HG03558 (cell line): Measurements from ENCODE around the gene SNRK.

Experiments
- ATAC-seq: cut with Tn5 transposase; IDR thresholded peaks from one replicate; pipeline ENCODE4 v1.9.1; 2021; ENCODE audit warnings: moderate number of reproducible peaks; ENCODE audit not compliant: unreplicated experiment; ENCODE audit errors: extremely low read depth

Gene SNRK

DNA sequence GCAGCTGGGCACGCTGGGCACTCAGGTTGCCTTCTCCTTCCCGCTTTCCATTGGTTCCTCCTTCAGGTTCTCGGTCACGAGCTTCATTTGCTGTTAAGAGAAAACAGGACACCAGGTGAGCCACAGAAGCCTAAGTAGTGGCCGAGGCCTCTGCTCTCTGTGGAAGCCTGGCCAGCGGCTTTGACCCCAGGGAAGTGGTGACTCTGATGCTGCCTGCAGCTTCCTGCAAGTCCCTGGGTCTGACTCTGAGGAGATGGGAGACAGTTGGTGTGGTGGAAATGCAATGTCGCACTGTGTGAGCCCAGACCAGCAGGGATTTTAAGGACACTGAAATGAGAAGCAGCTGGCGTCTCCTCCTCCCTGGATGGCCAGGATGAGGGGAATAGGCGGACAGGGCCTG lies 80.5 kb downstream of the SNRK start:
- ATAC-seq: no peak

DNA sequence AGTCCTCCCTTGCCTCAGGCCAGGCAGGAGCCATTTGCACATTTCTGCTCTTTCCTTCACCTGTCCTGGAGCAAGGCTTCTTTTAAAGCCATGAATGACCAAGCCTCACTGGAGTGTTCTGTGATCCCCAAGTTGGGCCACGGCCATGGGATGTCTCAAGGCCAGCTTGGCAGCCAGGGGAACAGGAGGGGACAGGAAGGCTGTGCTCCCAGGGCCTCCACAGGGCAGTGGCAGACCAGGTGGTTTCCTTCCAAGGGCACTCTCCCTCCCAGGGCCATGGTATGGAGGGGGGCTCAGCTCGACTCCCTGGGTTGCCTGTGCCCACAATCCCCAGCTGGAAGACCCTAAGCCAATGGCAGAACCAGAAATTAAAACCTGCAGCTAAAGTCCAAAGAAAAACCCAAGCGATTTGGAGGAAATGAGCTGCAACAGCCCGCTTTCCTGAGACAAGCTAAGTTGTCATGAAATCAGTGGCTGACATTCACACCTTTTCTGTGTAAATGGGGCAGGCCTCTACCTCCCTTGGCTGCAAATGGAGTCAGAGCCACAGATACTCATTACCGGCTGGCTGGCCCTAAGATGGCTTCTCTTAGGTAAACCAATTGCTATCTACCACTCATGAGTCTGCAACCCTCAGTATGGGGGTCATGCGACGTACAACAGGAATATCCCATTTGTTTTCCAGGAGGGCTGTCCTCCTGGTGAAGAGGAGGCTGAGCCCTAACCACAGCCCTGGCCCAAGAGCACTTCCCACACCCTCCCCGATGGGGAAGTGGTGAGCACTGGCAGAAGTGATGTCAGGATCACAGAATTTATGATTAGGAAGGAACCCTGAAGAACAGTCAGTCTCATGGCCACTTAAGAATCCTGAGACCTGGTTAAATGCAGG lies 83.3 kb downstream of the SNRK start:
- ATAC-seq: no peak

DNA sequence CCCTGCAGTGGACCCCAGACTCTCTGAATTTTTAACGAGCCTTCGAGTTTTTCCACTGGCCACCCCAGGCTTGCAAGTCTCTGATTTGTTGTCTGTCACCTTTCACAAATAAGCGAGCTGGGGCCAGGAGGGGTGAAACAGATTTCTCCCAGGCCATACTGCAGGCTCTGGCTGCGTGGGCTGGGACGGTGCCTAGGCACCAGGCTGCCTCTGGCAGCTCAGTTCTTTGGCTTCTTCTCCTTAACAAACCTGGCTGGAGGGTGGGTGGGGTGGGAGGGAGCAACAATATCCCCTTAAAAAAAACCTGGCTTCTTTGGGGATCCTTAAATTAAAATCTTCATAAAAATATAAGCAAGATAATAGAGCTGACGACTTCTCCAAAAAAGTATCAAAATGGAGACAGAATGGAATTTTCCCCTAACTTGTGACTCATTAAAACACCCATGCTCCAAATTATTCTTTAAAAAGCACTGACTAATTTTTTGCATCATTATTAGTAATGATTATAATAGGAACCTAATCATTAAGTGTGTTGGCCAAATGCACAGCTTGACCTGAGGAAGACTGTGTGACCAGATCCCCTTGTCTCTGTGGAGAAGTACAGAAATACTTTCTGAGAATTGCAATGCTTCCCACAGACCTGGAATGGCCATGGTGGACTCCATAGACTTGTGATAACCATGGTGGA lies 84.1 kb downstream of the SNRK start:
- ATAC-seq: no peak

DNA sequence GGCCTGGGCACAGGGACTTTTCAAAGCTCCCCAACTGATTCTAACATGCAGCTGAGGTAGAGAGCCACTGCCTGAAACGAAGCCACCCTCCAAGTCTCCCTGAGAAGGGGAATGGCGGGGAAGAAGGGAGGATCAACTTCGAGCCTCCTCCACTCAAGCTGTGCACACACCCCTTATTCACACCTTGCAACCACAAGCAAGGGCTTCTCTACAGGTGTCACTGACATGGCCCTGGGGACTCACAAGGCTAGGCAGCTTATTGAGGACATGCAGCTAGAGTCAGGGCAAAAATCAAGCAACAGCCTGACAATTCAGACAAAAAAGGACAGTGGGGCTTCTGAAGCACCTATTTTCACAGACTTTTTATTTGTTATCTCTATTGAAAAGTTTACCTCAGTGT lies 85.2 kb downstream of the SNRK start:
- ATAC-seq: no peak

DNA sequence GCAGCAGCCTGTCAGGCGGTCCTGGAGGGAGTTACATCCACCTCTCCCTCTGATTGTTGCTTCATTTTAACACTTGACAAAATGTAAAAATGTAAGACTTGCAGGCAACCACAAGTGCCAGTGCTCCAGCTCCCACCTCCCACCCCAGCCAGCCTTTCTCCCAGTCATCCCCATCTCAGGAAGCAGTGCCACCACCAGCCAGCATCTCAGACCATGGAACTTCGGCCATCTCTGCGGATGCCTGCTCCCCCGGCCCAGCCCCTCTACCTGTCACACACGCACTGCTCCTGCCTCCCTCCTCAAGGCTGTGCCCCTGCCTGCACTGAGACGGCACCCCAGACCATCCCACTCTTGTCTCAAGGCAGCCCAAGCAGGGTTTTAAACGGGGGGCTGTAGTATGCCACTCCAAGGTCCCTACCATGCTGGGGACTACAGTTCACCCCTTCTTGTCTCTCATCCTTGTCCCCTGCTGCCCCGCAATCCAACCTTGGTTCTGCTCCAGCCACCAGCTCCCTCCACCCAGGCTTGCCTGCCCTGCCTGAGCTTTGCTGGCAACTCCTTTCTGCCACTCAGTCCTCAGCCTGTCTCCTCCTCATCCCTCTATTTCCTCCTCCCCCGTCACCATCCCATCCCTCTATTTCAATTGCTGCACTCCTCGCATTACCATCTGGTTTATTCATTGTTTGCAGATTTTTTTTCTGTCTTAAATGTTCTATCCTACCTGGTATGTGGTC lies 85.8 kb downstream of the SNRK start:
- no peak for ATAC-seq

DNA sequence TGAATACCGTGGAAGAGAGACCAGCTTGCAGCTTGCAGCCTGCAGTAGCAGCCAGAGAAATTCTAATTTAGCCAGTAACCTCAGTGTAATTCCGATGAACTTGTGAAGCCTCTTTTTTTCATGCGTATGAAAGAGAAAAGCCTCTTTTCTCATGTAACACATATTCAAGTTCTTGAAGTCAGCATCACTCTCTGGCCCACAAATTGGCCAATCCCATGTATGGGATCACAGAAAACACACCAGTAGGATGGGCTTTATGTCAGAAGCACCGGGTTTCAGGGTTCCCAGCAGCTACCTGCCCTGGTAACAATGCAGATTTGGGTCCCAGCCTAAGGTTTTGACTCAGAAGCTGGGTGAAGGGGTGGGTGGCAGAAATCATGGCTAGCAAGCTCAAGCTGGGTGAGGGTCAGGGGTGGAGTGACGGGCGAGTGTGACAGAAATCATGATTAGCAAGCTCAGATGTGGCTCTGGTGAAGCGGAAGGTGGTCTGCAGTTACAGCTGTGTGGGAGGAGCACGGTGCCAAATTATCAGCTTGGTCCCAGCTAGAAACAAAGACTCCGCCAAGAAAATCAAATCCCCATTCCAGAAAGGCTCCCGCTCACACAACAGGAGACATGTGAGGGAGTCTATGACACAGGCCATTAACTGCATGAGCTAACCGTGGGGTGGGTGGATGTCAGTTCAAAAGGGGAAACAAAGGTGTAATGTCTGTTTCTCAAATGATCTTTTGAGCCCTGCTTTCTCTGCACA lies 86.6 kb downstream of the SNRK start:
- no peak for ATAC-seq

DNA sequence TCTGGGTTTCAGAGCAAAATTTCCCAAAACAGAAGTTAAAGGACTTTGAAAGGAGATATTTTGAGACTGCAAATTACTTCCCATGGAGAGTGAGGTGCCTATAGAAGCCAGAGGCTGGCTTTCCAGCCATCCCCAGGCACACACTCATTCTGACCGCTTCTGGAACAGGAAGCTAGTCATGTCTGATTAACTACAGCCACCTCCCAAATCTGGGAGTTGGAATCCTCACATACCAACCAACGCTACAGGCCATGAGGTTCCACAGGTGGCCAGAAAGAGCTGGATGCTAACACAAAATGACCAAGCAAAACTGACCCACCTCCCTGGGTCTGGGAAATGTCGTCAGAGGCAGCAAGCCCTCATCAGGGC lies 87.2 kb downstream of the SNRK start:
- no peak for ATAC-seq

DNA sequence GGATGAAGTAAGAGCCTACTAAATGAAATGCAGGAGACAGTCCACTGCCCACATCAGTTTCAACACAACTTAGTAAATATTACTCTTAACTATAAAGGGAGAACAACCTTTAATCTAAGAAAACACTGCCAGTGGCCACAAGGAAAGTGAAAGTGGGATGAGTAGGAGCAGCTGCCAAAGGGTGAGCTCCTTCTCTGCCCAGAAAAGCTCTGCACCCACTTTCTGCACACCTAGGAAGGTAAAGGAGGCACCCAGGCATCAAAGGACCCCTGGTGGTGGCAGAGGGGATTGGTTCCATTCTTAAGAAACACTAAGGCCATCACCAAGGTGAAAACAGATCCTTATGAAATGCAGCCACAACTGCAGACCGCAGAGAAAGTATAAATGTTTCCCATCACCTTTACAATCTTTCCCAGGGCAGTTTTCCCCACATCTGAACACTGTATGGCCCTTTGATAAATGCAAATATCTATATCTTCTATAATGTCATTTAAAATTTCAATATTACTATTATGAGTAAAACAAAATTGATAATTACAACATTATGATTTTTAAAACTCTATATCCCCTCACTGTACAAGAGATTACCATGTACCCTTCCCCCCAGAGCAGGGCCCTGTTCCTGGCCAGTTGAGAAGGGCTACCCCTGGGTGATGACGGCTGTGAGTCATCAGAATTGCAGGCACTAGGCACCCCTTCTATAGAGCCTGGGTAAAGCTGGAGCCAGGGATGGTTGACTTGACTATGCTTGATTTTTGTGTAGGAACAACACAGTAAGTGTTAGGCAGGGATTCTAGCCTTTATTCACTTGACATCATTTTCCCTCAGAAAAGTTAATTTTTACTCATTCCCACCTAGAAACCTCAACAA lies 92.0 kb downstream of the SNRK start:
- no peak for ATAC-seq

DNA sequence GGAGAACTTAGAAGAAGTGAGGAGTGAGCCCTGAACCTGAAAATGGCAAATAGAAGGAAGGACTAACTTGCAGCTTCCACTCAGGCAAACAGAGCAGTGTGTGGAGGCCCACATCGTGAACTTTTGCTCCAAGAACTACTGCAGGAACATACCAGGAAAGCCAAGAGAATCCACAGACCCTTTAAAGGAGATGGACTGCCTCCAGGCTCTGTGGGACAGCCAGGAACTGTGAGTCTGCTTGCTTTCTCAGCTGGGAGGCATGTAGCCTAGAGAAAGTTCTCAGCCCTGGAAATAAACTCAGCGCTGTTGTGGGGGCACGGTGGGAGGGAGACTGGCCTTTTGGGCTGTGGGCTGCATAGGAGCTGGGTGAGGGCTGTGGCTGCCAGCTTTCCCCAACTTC lies 93.0 kb downstream of the SNRK start:
- no peak for ATAC-seq

DNA sequence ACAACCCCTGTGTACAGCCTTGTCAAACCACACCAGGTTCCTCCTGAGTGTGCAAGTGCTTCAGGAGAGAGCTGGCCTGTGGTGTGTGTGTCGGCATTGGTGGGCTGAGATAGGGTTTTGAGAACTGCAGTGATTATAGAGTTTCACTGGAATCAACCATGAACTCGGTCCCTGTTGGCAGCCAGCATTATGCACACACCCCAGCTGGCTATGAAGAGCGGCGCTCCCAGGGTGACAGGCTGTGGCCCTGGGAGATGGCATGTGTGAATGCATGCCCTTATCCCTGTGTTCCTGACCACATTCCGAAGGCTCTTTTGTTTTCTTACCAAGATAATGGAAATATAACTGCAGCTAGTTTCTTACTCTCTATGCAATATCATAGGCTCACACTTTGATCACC lies 101.8 kb downstream of the SNRK start:
- no peak for ATAC-seq

DNA sequence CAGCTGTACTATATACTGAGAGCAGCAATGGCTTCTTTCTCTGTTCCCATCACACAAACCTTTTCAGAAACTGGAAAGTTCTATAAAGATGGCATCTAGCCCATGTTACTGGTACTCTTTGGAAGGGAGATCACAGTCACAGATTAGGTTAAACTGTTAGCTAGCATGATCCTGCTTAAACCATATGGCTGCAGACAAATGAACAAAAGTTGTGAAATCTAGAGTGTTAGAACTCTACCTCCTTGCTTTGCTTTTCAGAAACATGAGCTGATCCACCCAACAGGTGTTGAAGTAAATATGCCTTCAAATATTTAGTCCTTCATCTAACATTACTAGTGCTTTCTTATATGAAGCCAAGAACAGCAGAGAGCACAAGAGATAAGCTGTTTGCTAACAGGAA lies 102.6 kb downstream of the SNRK start:
- ATAC-seq: no peak

DNA sequence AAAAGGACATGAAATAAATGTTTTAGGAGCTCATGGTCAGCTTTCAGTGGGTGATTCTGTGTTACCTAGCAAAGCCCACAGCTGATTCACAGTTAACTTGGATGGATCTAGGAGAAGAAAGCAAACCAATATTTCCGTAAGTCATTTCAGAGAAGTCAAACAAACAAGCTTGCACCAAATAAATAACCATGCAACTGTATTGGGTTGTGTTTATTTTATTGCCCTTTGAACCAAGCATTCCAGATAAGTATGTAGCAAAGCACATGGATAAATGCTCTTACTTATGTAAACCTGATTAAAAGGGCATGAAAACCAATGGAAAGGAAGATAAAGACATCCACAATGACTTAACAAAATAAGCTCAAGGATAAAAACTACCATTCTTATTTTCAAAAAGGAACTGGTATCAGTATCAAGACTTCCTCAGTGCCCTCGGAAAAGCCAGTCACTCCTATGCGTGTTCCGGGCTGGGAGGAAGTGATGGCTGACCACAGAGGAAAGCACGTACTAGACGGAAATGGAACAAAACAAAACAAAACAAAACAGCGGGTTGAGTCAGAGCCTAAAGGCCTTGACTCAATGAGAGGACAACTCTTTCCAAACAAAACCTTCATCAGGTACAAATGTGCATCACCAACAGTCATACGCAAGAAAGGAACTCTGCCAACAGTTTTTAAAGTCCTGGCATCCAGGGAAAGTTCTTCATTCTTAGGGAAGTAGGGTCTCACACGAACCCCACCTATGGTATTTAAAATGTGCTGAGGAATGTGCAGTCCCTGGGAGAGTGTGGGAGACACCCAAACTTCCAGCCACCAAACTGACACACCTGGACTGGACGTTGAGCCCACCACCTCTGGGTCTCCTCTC lies 103.3 kb downstream of the SNRK start:
- no peak for ATAC-seq

DNA sequence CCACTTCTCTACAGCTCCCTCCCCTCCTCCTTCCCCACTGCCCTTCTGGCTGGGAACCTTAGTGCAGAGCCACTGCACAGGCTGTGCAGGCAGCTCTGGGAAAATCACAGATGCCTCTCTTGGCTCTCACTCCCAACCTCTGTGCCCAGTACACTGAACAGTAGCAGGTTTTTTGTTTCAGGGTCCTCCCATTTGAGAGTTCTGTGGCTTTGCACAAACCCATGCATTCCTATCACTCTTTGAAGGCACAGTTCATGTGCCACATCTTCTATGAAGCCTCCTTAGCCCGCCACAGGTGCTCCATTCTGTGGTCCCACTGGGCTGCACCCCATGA lies 103.9 kb downstream of the SNRK start:
- ATAC-seq: no peak

DNA sequence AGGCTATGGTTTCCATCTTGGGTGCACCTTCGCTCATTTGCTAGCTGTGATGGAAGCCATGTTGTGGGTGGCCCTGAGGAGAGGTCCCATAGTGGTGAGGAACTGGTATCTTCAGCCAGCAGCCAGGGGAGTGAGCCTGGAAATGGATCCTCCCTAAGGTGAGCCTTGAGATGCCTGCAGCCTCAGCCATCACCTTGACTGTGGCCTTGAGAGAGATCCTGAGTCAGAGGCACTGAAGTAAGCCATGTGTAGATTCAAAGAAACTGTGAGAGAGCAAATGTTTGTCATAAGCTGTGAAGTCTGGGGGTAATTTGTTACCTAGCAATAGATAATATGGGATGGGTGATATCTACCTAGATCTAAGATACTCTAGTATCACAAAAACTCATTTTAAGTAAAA lies 105.3 kb downstream of the SNRK start:
- ATAC-seq: no peak

DNA sequence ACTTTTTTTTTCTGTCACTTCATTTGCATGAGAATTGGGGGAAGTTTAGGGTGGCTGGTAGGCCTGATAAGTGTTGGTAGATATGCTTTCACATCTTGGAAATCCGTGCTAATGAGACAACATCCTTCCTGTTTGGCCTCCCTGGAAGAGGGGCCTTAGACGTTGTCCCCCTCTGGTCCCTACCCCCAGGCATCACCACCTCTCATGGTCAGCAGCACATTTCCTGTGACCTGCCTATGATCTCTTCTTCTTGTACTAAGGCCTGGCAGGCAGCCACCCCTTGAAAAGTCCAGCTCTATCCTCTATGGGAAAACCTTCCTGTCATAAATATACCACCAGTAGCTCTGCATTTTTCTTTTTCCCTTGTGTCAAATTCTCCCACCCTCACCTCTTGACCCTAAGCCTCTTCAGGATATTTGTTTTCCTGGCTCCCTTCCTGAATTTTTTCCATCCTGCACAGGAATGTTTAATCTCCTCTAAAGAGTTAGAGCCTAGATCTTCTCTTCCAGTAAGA lies 107.8 kb downstream of the SNRK start:
- ATAC-seq: no peak

DNA sequence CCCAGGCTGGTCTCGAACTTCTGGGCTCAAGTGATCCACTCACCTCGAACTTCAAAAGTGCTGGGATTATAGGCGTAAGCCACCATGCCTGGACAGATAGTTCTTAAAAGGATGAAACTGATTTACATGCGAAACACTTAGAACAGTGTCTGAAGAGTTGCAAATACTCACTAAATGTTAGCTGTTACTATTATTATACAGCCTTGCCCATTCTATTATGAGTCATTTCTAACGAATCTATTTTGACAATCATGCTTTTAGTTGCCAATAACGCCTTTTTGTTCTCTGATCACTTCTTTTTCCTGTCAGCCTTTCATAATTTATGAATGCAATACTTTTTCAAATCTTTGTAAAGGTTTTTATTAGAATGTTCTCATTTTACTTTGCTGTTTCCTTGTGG lies 112.7 kb downstream of the SNRK start:
- no peak for ATAC-seq

DNA sequence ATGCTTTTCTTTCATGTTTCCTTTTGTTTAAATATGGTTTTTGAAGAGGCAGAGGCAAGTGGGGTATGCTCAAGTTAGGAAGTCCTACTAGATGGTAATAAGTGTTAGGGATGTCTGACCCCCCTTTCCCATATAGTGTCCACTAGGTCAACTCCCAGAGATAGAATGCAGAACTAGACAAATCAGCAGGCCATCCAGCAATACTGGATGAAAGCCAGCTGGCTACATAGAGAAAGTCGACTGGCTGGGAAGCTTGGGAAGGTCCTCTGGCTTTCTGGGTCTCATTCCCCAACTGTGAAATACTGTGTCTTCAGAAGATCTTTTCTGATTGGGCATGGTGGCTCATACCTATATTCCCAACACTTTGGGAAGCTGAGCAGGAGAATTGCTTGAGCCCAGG lies 113.8 kb downstream of the SNRK start:
- no peak for ATAC-seq
